IPS-18c (cell line): ENCODE measurements around the gene APOB.

Experiments
- H3K4me3 ChIP-seq: 2 replicates; pipeline ENCODE4 v1.7.0; 2013; ENCODE audit warnings: low read depth, mild to moderate bottlenecking, low read length, moderate library complexity; ENCODE audit not compliant: insufficient read depth
- H3K9me3 ChIP-seq: one replicate; pipeline ENCODE4 v1.6.1; 2013; ENCODE audit warnings: mild to moderate bottlenecking, low read length, moderate library complexity; ENCODE audit not compliant: control insufficient read depth, insufficient read depth

Gene APOB

DNA sequence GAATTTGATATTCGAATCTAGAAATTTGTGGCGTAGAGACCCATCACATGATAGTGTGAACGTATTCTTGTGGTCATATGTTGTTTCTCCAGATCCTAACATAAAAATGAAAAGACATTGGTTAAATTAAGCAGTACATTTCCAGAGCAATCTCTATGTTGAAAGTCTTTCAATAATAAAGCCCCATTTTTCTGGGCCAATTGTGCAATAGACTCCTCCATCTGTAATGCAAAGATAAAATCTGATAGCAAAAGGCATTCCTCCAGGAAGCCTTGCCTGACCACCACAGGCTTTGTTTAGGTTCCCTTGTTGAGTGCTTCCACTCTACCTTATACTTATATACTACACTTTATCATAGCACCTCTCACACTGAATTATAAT is 31.3 kb downstream of the APOB start:
- Histone ChIP-seq H3K4me3 (no peak overlapping the region), H3K9me3 (no peaks in the 10 kb centered on the region)

DNA sequence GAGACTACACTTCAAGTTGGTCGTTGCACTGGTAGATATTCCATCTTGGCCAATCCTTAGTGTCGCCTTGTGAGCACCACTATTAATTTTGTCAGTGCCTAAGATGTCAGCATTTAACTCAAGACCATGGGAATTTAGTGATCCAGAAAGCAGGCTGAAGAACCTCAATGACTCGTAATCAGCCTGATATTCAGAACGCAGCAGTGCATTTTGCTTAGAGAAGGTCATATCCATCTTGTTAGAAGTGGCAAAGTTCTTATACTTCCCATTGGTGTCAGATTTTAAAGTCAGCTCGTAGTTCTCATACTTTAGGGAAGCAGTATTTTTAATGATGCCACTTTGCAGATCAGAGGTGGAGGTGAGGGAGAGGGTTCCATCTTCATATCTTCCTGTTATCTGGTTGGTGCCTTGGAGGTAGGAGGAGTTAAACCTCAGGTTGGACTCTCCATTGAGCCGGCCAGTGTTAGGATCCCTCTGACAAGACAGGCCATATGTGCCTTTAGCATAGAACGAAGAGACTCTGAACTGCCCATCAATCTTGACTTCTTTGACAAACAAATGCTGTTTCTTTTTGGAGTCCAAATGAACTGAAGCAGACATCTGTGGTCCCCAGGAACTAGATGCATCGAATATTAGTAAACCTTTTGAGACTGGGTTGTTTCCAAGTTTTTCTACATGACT is 31.9 kb downstream of the APOB start:
- H3K4me3 ChIP-seq: no peak overlapping the region
- peaks cover 2% of the 10 kb centered on the region for H3K9me3 ChIP-seq

DNA sequence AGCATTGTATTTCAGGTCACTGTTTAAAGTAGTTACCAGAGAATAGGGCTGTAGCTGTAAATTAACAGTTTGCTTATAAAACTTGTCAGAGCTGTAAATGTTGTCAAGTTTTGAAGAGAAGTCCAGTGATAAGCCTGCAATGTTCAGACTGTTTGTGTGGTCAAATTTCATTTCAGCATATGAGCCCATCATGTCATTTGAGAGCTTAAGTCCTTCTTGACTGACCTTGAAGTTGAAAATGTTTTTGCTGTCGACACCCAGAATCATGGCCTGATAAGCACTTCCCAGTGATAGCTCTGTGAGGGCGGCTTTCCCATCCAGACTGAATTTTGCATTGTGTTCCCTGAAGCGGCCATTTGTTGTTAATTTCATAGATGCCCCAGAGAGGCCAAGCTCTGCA is 32.4 kb downstream of the APOB start:
- no peak overlapping the region for H3K4me3 ChIP-seq
- H3K9me3 ChIP-seq: peaks cover 2% of the 10 kb centered on the region

DNA sequence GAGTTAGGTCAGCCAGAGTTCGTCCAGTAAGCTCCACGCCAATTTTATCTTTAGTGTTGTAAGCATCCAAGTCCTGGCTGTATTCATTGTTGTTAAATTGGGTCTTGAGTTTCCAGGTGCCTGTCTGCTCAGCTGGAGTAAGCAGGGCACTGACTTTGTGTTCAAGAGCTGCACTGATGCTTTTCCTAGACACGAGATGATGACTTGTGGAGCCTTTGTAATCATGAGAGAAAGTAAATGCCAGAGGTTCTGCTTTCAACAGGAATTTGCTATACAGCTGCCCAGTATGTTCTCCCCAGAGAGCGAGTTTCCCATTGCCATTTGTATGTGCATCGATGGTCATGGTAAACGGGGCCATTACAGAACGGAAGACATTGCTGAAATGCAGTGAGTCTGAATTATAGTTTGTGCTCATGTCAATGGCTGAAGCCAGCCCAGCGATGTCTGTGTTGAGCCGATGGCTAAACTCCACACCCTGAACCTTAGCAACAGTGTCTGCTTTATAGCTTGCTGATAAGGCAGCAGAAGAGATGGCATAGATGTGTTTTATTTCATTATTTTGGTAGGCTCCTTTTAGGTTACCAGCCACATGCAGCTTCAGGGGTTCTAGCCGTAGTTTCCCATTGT is 32.9 kb downstream of the APOB start:
- H3K4me3 ChIP-seq: no peak overlapping the region
- H3K9me3 ChIP-seq: peaks cover 2% of the 10 kb centered on the region

DNA sequence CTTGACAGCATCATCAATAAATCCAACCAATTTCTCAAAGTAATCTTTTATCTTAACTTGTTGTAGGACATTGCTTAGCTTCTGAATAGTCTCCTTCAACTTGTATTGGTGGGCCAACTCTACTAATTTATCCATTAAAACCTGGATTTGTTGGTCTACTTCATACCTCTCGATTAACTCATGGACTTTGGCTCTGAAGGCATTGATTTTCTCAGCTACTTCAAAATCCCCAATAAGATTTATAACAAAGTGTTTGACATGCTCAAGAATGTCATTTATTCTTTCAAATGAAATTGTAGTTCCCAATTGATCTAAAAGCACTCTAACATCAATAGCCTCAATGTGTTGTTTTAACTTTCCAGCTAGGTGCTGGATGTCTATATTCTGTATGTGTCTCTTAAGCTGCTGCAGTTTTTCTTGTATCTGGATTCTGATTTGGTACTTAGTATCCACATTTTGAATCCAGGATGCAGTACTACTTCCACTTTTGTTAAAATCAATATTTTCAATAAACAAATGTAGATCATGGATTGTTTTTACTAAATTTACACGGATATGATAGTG is 34.1 kb downstream of the APOB start:
- no peak overlapping the region for H3K4me3 ChIP-seq

DNA sequence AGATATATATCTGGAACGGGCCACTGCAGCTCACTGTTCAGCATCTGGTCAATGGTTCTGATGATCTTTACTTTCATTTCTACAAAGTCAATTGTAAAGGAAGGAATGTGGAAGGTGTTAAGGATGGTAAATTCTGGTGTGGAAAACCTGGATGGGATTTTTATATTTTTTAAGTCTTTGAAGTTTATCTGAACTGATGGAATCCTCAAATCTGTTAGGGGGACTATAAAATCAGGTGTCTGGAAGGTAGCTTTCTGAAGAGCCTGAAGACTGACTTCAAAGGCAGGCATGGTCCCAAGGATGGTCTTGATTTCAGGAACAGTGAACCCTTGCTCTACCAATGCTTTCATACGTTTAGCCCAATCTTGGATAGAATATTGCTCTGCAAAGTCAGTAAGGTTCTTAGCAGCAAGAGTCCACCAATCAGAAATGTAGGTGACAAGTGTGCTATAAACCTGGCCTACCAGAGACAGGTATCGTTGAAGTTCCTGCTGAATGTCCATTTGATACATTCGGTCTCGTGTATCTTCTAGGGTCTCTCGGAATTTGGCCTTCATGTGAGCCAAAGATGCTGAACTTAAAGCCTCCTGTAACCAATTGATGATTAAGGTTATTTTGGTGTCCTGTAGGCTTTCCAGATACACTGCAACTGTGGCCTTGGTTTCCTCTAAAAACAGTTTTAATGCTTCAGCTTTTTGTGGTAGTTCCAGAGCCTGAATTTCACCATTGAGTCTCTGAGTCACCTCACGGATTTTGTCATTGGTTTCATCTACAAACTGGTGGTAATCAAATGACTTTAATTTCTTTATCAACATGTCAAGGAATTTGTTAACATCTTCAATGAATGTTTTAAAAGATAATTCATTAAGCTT is 34.8 kb downstream of the APOB start:
- H3K4me3 ChIP-seq: no peak overlapping the region
- H3K9me3 ChIP-seq: peaks cover 2% of the 10 kb centered on the region

More for the DNA sequence above, 34.1 kb downstream of the APOB start:
- peaks cover 2% of the 10 kb centered on the region for H3K9me3 ChIP-seq

DNA sequence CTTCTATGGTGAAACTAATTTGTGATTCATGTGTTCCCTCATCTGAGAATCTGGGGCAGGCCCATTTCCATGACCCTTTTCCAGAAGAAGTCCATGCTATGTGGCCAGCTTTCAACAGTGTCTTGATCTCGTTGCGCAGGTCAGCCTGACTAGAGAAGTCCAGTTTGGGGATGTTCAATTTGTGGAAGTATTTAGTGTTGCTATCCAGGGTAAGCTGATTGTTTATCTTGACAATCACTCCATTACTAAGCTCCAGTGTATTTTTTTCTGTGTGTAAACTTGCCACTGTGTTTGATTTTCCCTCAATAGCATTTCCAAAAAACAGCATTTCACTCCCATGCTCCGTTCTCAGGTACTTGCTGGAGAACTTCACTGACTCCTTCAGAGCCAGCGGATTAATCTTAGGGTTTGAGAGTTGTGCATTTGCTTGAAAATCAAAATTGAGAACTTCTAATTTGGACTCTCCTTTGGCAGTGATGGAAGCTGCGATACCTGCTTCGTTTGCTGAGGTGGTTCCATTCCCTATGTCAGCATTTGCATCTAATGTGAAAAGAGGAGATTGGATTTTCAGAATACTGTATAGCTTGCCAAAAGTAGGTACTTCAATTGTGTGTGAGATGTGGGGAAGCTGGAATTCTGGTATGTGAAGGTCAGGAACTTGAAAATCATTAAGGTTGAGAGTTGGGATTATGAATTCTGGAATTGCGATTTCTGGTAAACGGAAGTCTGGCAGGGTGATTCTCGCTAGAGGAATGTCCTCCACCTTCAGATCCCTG is 35.7 kb downstream of the APOB start:
- Histone ChIP-seq H3K4me3 (no peak overlapping the region), H3K9me3 (peaks cover 2% of the 10 kb centered on the region)

DNA sequence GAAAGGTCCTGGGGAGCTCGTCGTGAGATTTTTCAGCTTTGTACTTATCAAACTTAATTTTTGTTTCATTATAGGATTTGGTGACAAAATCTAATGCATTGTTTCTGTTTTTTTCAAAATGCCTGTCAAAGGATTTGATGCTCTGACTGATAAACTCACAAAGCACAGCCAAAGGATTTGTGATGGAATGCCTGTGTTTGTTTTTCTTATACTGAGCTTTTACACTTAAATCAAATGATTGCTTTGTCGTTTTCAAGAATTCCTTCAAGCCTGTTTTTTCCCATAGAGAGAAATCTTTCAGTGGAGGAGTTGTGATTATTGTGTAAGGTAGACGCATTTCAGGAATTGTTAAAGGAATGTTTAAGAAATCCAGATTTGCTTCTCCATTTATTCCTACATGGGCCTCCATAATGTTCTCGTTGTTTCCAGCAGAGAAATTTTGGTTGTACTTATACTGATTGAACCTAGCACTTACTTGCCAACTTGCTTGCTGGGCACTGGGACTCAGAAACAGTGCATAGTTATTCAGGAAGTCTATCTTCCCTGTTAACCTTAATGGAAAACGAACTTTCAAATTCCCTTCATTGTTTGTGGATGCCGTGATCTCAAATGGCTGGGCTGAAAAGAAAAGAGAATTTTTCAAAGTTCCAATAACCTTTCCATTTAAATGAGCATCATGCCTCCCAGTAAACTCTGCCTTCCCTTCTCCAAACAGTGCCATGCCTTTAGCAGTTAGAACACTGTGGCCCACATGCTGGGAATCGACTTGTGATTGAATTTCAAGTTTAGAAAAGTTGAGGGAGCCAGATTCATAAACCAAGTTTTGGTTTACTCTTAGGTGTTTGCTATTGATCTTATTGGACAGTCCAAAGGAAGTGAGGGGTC is 36.5 kb downstream of the APOB start:
- Histone ChIP-seq H3K4me3 (no peak overlapping the region), H3K9me3 (peaks cover 2% of the 10 kb centered on the region)

DNA sequence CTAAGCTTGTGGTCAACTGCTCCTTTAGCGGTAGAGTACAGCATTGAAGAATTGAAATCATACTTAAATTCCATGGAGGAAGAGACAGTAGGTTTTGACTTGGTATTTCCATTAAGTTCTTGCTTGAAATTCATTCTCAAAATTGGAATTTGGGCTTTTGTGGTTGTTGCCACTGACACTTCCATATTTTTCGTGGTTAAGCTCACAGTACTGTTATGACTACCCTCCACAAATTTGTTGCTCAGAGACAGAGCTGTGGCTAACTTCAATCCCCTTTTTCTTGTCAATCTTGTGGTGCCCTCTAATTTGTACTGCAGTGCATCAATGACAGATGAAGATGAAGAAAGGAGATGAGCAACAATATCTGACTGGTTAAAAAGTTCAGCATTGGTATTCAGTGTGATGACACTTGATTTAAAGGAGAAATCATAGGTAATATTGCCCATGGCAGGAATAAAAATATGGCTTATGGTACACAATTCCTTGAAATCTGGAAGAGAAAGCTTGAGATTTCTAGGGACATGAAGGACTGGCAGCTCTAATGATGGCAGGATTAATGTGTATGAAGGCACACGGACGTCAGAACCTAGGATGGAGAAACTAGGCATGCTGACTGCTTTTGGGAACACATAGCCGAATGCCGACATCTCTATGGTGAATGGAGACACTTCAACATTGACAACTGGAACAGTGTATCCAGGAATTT is 37.3 kb downstream of the APOB start:
- Histone ChIP-seq H3K4me3 (no peak overlapping the region), H3K9me3 (peaks cover 2% of the 10 kb centered on the region)

DNA sequence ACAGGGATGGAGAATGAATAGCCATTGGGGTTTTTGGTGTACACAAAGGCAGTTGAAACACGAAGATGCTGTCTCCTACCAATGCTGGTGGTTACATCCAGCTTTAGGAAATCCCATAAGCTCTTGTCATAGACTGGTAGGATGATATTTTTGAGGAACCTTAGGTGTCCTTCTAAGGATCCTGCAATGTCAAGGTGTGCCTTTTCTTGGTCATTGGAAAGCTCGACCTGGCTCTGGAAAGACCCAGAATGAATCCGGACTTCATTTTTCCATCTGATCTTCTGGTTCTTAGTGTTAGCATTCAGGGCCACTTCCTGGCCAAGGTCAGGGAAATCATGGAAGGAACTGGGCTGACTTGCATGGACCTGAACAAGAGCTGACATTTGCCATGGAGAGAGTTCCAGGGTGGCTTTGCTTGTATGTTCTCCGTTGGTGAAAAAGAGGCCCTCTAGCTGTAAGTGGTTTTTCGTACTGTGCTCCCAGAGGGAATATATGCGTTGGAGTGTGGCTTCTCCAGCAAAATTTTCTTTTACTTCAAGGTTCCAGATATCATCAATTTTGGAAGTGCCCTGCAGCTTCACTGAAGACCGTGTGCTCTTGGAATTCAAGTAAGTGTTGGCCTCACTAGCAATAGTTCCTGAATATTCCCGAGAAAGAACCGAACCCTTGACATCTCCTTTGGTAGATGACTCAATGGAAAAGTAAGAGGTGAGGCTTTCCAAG is 38.0 kb downstream of the APOB start:
- no peak overlapping the region for H3K4me3 ChIP-seq
- H3K9me3 ChIP-seq: peaks cover 2% of the 10 kb centered on the region

DNA sequence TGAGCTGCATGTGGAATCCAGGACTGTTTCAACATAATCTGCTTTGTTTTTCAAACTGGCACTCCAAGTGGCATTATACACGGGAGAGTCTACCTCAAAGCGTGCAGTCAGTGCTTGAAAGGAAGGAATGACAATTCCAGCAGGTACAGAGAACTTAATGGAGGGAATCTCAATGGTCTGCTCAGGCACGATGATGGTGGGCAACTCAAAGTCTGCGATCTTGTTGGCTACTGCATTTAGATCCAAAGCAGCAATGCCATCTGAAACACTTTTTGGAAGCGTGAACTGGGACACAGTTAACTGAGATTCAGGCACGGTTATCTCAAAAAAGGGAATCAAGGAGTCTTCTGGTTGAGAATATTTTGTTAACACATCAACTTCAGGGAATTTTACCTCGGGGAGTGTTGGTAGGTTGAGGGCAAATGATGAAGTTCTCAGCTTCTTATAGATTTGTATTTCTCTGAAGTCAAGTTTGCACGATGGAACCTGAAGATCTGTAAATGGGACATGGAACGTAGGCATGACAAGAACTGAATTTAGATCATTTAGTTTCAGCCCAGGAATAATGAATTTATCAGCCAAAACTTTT is 38.7 kb downstream of the APOB start:
- peaks cover 2% of the 10 kb centered on the region for H3K9me3 ChIP-seq
- H3K4me3 ChIP-seq: no peak overlapping the region

DNA sequence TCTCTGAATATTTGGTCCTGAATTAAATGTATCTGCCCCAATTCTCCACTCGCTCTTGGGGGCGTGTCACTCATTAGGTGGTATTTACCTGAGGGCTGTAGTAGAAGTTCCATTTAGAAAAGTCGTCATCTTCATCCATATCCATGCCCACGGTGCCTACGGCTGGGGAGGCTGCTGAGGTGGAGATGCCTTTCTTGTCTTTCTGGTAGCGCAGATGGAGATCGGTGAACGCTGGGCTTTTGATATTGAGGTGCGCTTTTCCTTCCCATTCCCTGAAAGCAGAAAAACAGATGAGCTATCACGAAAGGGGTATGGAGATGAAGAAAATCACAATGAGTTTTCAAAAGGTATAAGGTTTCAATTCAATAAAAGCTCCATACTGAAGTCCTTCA is 39.7 kb downstream of the APOB start:
- Histone ChIP-seq H3K9me3 (peaks cover 2% of the 10 kb centered on the region), H3K4me3 (no peak overlapping the region)

DNA sequence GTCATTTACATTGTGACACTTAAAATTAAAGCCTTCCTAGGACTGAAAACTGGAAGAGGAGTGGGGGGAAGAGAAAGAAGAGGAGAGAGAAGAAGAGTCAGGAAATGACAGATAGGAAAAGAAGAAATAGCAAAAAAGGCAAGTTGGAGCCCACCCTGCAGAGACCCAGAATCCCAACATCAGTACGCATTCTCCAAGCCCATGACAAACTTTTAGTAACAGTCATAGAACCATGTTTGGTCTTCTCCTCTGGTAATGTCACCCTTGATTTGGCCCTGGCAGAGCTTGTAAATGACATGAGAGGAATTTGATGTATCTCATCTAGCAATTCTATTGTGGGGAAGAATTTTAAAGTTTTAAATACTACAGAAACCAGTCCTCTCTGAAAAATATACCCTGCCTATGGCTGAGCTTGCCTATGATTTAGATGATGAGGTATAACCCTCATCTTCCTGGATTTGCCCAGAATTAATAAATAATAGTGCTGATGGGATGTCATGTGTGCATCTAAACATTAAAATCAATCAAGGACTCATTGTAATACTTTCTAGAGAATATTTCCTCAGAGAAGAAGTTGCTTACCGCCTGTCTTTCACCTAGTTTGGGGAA is 40.2 kb downstream of the APOB start:
- Histone ChIP-seq H3K9me3 (peaks cover 2% of the 10 kb centered on the region), H3K4me3 (no peak overlapping the region)

DNA sequence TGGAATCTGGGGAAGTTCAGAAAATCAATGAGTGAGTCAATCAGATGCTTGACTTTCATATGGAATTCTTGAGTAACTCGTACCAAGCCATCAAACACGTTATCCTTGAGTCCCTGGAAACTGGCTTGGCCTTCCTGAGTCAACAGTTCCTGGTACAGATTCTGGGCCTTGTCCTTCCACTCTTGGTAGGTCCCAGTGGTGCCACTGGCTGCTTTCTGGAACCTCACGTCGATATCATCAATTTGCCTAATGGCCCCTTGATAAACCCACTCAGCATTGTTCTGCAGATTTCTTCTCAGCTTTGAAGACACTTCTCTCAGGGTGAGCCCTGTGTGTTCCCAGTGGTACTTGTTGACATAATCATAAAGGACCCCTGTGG is 41.1 kb downstream of the APOB start:
- peaks cover 2% of the 10 kb centered on the region for H3K9me3 ChIP-seq
- no peak overlapping the region for H3K4me3 ChIP-seq
